ENCODE data around the gene MYBPC1.
A peak's percentile ranks its signal among the peaks of the same experiment; 100 is the strongest.
"Not testable (repeated sequence)": the region's sequence is repeated elsewhere in the genome, so short reads cannot be mapped to it uniquely, and the experiment has no call there.

The MYBPC1 gene

DNA sequence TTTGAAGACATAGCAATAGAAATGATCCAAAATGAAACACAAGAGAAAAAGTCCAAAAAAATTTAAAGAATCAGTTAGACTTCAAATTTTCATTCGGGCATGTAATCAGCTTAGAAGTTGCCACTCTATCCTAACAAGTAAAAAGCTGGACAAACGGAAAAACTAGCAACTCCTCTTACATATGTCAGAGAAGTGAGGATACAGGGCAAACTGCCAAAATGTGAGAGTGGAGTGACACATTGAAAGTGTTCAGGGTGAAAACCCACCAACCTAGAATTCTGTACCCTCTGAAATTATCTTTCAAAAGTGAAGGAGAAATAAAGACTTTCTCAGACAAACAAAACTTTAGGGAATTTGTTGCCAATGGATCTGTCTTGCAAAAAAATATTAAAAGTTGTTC, 60.6 kb downstream of the MYBPC1 start:
- ATAC-seq = no peak

- not testable (repeated sequence) for ATAC-seq
Measured at GRCh38 chr12:101660662-101661061, 65.9 kb downstream of the MYBPC1 start.

GRCh38 chr12:101663298-101663697, 68.5 kb downstream of the MYBPC1 start:
- no peak for ATAC-seq

- no peak for ATAC-seq
Measured at GRCh38 chr12:101664992-101665391, 70.2 kb downstream of the MYBPC1 start.

- ATAC-seq = no peak
Measured at GRCh38 chr12:101666052-101666728, 71.4 kb downstream of the MYBPC1 start.

GRCh38 chr12:101667591-101667990, 72.8 kb downstream of the MYBPC1 start:
- no peak for ATAC-seq

GRCh38 chr12:101670007-101670671, 75.4 kb downstream of the MYBPC1 start:
- ATAC-seq = peak in 1 of 2 donors; percentile 43

DNA sequence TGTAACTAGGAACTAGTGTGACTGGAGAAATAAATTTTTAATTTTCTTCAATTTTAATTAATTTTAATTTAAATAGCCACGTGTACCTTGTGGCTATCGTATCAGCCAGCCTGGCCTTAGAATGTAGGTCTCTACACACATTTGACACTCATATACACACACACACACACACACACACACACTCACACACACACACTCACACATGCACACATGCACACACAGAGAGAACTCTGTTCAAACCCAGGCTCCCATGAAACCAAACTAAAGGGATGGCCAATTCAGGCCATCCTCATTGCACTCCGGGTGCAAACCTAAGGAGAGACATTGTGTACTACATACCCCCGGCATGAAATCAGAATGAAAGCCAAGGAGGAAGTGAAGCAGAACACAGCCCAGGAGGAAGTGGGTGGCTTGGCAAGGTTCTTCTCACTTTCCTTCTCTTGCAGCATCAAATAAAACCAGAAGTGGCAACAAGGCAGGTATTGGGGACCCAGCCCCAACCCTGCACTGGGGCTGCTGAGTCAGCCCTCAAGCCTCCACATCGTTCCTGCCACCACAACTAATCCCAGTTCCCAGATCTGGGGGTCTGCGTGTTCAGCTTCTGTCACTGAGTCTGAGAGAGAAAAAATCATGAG, 76.5 kb downstream of the MYBPC1 start:
- ATAC-seq = peak; percentile 51 to 64

DNA sequence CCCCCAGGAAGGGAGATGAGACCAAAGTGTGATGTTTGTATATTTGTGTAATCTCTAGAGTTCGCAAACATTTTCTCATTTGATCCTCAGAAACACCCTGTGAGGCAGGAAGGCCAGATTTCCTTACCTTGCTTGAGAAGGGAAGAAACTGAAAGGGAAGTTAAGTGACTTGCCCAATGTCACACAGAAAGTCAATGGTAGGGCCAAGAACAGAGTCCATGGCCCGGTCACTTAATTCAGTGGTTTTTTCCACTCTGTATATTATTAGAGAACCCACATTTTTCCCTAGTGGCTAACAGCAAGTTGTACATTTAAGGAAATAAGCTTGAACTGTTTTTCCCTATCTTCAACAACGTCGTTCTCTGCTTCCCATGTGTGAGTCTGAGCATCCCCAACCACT, 77.1 kb downstream of the MYBPC1 start:
- no peak for ATAC-seq

- no peak for ATAC-seq
Measured at GRCh38 chr12:101675555-101675954, 80.8 kb downstream of the MYBPC1 start.

GRCh38 chr12:101676497-101676896, 81.7 kb downstream of the MYBPC1 start:
- ATAC-seq = not testable (repeated sequence)

- no peak for ATAC-seq
Measured at GRCh38 chr12:101678081-101678480, 83.3 kb downstream of the MYBPC1 start.

DNA sequence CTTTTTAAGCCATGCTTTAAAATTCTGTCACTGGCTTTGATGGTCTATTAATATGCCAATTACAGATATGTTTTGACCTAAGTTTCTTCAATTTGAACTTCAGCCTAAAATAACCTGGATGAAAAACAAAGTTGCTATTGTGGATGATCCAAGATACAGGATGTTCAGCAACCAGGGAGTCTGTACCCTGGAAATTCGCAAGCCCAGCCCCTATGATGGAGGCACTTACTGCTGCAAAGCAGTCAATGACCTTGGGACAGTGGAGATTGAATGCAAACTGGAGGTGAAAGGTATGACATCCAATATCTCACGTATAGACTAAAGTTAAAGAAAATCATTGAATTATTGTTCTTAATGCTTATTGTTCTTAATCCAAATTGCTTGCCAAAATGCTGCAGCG, 85.5 kb downstream of the MYBPC1 start:
- no peak for ATAC-seq

- ATAC-seq = no peak
Measured at GRCh38 chr12:101680647-101681046, 85.9 kb downstream of the MYBPC1 start.

DNA sequence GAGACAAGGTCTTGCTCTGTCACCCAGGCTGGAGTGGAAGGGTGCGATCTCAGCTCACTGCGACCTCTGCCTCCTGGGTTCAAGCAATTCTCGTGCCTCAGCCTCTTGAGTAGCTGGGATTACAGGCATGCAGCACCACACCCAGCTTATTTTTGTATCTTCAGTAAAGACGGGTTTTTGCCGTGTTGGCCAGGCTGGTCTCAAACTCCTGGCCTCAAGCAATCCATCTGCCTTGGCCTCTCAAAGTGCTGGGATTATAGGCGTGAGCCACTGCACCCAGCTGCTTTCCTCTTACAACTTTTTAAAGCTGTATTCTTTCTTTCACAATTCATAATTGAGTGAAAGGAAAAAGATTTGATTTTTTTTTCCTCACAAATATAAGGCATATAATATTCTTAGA, 86.9 kb downstream of the MYBPC1 start:
- ATAC-seq = not testable (repeated sequence)

GRCh38 chr12:101685092-101685491, 90.3 kb downstream of the MYBPC1 start:
- ATAC-seq = no peak

GRCh38 chr12:101686176-101686575, 91.4 kb downstream of the MYBPC1 start:
- no peak for ATAC-seq

GRCh38 chr12:101690544-101691098, 95.8 kb downstream of the MYBPC1 start:
- ATAC-seq = no peak

DNA sequence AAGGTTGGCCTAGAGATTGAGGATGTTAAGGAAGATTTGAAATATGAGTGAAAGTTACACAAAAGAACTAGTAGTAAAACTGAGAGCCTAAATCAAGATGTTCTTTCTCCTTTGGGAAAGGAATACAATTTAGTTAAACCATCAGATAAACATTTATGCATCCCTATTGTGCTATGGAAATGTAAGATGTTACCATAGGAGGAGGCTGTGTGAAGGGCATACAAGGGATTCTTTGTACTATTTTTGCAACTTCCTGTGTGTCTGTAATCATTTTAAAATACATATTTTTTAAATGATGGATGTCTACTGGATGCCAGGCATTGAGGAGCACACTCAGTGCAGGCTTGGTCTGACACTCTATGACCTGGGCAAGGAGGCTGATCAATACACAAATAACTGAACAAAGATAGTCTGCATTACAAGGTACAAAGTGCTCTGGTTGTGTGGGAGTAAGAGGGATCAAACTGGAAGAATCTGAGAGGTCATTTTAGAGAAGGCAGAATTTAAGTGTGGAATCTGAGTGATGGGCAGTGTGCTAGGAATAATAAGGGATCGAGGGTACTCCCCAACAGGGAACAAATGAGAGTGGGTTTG, 96.8 kb downstream of the MYBPC1 start:
- ATAC-seq = no peak

GRCh38 chr12:101694297-101694848, 99.6 kb downstream of the MYBPC1 start:
- ATAC-seq = no peak

GRCh38 chr12:101694986-101695385, 100.2 kb downstream of the MYBPC1 start:
- no peak for ATAC-seq

GRCh38 chr12:101695706-101696105, 100.9 kb downstream of the MYBPC1 start:
- ATAC-seq = no peak
